CD14-positive monocyte (primary cell): ENCODE measurements around the gene CCM2. TPM values are rescaled to one million over a fixed set of nuclear protein-coding genes. Genes with fewer than 3 reads are reported as not detected.
A peak's percentile ranks its signal among the peaks of the same experiment; 100 is the strongest.

Experiments
- DNase-seq, 3 donors: peaks; one replicate each; pipeline ENCODE4 v3.0.0-alpha.2; 2011 to 2022
- H2AFZ ChIP-seq: 2 replicates; pipeline ENCODE4 v1.6.0; 2012; ENCODE audit warnings: mild to moderate bottlenecking, low read depth, low read length, inconsistent platforms; ENCODE audit not compliant: insufficient read depth, poor library complexity, severe bottlenecking
- H3K27ac ChIP-seq, 2 donors: 1 replicate in 1 of 2; 2 replicates in 1 of 2; pipeline ENCODE4 v1.5.1; 2012 to 2013; ENCODE audit warnings: low read length in 2 of 2, control low read depth in 1 of 2, inconsistent platforms in 1 of 2, low read depth in 1 of 2, mild to moderate bottlenecking in 1 of 2
- H3K27me3 ChIP-seq, 2 donors: one replicate each; pipeline versions ENCODE4 v1.6.0 to v1.6.1; 2011 to 2013; ENCODE audit warnings: low read length in 2 of 2; ENCODE audit not compliant: control insufficient read depth in 2 of 2, insufficient read depth in 2 of 2
- H3K36me3 ChIP-seq, 2 donors: replicated peaks in 1 of 2; 1 replicate in 1 of 2; 2 replicates in 1 of 2; pipeline versions ENCODE4 v1.5.1 to v1.6.1; 2012 to 2013; ENCODE audit warnings: low read length in 2 of 2, control low read depth in 1 of 2, inconsistent platforms in 1 of 2, mild to moderate bottlenecking in 1 of 2; ENCODE audit not compliant: insufficient read depth in 2 of 2, control insufficient read depth in 1 of 2
- H3K4me1 ChIP-seq, 2 donors: 1 replicate in 1 of 2; 2 replicates in 1 of 2; pipeline versions ENCODE4 v1.5.1 to v1.6.1; 2012 to 2013; ENCODE audit warnings: low read length in 2 of 2, control low read depth in 1 of 2, inconsistent platforms in 1 of 2, mild to moderate bottlenecking in 1 of 2, moderate library complexity in 1 of 2; ENCODE audit not compliant: insufficient read depth in 2 of 2, control insufficient read depth in 1 of 2
- H3K4me2 ChIP-seq: replicated peaks from 2 replicates; pipeline ENCODE3; 2012; ENCODE audit warnings: low read length, moderate library complexity, mild to moderate bottlenecking; ENCODE audit not compliant: poor library complexity, severe bottlenecking; ENCODE audit errors: extremely low read depth
- H3K4me3 ChIP-seq, 3 experiments: fragments of 200-600 bp in 1 of 3; sonication (generic) in 1 of 3; replicated peaks in 1 of 3; 1 replicate in 2 of 3; 2 replicates in 1 of 3; pipeline ENCODE4 v1.5.1; 2011 to 2013; ENCODE audit warnings: low read length in 3 of 3, mild to moderate bottlenecking in 3 of 3, control low read depth in 2 of 3, low read depth in 2 of 3, inconsistent platforms in 1 of 3, moderate library complexity in 1 of 3
- H3K79me2 ChIP-seq: 2 replicates; pipeline ENCODE4 v1.6.0; 2012; ENCODE audit warnings: mild to moderate bottlenecking, control low read depth, inconsistent platforms, low read length, moderate library complexity; ENCODE audit not compliant: insufficient read depth
- H3K9ac ChIP-seq: 2 replicates; pipeline ENCODE4 v1.6.0; 2017; ENCODE audit warnings: low read length, mild to moderate bottlenecking; ENCODE audit not compliant: insufficient read depth, poor library complexity, severe bottlenecking
- H3K9me3 ChIP-seq, 2 donors: replicated peaks in 1 of 2; 1 replicate in 1 of 2; 2 replicates in 1 of 2; pipeline versions ENCODE4 v1.5.1 to v1.6.1; 2012 to 2013; ENCODE audit warnings: low read length in 2 of 2, control low read depth in 1 of 2; ENCODE audit not compliant: control insufficient read depth in 1 of 2, insufficient read depth in 1 of 2
- H4K20me1 ChIP-seq: 2 replicates; pipeline ENCODE4 v1.6.0; 2012; ENCODE audit warnings: mild to moderate bottlenecking, low read length, control low read depth, moderate library complexity; ENCODE audit not compliant: insufficient read depth
- H3K27ac Mint-ChIP-seq, 7 donors: one replicate each; pipeline ENCODE4 v1.8.0; 2020; ENCODE audit warnings: mild to moderate bottlenecking in 7 of 7, mixed read lengths in 7 of 7, moderate library complexity in 6 of 7, inconsistent platforms in 2 of 7
- H3K27me3 Mint-ChIP-seq, 3 donors: one replicate each; pipeline ENCODE4 v1.8.0; 2021 to 2022; ENCODE audit warnings: low read depth in 3 of 3, mild to moderate bottlenecking in 3 of 3, mixed read lengths in 3 of 3, moderate library complexity in 3 of 3, inconsistent platforms in 1 of 3
- H3K36me3 Mint-ChIP-seq, 2 donors: one replicate each; pipeline ENCODE4 v1.8.0; 2020; ENCODE audit warnings: mixed read lengths in 2 of 2, inconsistent platforms in 1 of 2, mild to moderate bottlenecking in 1 of 2
- H3K4me1 Mint-ChIP-seq: one replicate; pipeline ENCODE4 v1.8.0; 2020; ENCODE audit warnings: mild to moderate bottlenecking, mixed read lengths
- H3K4me3 Mint-ChIP-seq, 2 donors: one replicate each; pipeline ENCODE4 v1.8.0; 2020; ENCODE audit warnings: mild to moderate bottlenecking in 2 of 2, mixed read lengths in 2 of 2, moderate library complexity in 1 of 2
- H3K9me3 Mint-ChIP-seq, 7 donors: one replicate each; pipeline ENCODE4 v1.8.0; 2020 to 2022; ENCODE audit warnings: mixed read lengths in 7 of 7, mild to moderate bottlenecking in 6 of 7, moderate library complexity in 6 of 7, inconsistent platforms in 2 of 7
- CTCF ChIP-seq: fragments of 200-600 bp; IDR thresholded peaks from one replicate; pipeline ENCODE4 v1.8.0; 2022; ENCODE audit warnings: antibody characterized with exemption, mild to moderate bottlenecking
- WGBS: methylation state at CpG from one replicate; pipeline ENCODE4 v1.1.5; 2013; ENCODE audit warnings: missing lambda C conversion rate; ENCODE audit not compliant: insufficient coverage; 5-methylcytosine and 5-hydroxymethylcytosine counted together
- intact Hi-C, 2 donors: fragments of 100-400 bp; cut with micrococcal nuclease; formaldehyde crosslinking; loops; one replicate each; pipeline versions ENCODE4 v1.15.0 to v1.15.1; 2023
- polyA plus RNA-seq, 3 donors: library from polyadenylated mRNA; depleted of rRNA in 1 of 3; unstranded in 2 of 3; stranded (reverse) in 1 of 3; fragments of 300-500 nt in 2 of 3; fragments of >200 nt in 1 of 3; fragmentation: Illumina TruSeq in 2 of 3; gene quantifications; 1 replicate in 2 of 3; 2 replicates in 1 of 3; pipeline ENCODE4 v1.2.3, GENCODE V29; 2012 to 2021

Gene CCM2
- polyA plus RNA-seq, 3 donors, result 38.5 to 102 (median 51.4) TPM

- Histone ChIP-seq H3K36me3 (peaks cover 76 to 98% of the 10 kb centered on the region in 2 donors), H3K27ac (peak overlapping the region in 1 of 2 donors; percentile 53), H3K4me1 (no peaks in the 10 kb centered on the region), H3K4me3 (no peak overlapping the region), H2AFZ (no peak overlapping the region), H4K20me1 (peaks cover 99% of the 10 kb centered on the region), H3K27me3 (no peaks in the 10 kb centered on the region), H3K79me2 (peaks cover 42% of the 10 kb centered on the region), H3K4me2 (no peak overlapping the region), H3K9ac (no peak overlapping the region), H3K9me3 (no peaks in the 10 kb centered on the region)
- DNase-seq, result peak in 1 of 3 donors; percentile 46
- Mint-ChIP-seq H3K4me3 (no peak overlapping the region), H3K27me3 (no peaks in the 10 kb centered on the region), H3K9me3 (no peaks in the 10 kb centered on the region), H3K4me1 (peaks cover 4% of the 10 kb centered on the region), H3K27ac (peak overlapping the region in 6 of 7 donors; percentile 1 to 87 (median 56)), H3K36me3 (peaks cover 68 to 93% of the 10 kb centered on the region in 2 donors)
- 100% methylated on average over 3 of the region's 5 CpGs for WGBS
- no peak for TF ChIP-seq CTCF
- intact Hi-C loops, result no loop called here
Measured at GRCh38 chr7:45044338-45044737, 44.3 kb downstream of the CCM2 start.

DNA sequence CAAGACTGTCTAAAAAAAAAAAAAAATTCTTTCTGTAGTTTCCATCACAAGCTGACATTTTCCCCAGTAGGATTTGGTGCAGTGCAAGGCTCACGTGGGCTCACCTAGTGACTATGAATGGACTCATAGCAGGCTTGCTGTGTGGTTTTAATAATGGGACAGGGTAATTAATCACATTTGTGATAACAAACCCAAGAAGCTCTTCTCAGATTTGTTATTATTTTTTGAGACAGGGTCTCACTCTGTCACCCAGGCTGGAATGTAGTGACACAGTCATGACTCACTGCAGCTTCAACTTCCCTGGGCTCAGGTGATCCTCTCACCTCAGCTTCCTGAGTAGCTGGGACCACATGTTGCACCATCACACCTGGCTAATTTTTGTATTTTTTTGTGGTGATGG, 48.7 kb downstream of the CCM2 start:
- Histone ChIP-seq H4K20me1 (peaks cover 98% of the 10 kb centered on the region), H3K9ac (no peak overlapping the region), H3K4me1 (peaks cover 0 to 3% of the 10 kb centered on the region in 2 donors), H3K4me2 (no peak overlapping the region), H3K9me3 (no peaks in the 10 kb centered on the region), H3K4me3 (no peak overlapping the region), H2AFZ (no peak overlapping the region), H3K27ac (no peak overlapping the region), H3K27me3 (no peaks in the 10 kb centered on the region), H3K36me3 (peaks cover 70 to 96% of the 10 kb centered on the region in 2 donors), H3K79me2 (peaks cover 55% of the 10 kb centered on the region)
- Mint-ChIP-seq H3K27ac (peak overlapping the region in 3 of 7 donors; percentile 40 to 59 (median 46)), H3K36me3 (peaks cover 54 to 88% of the 10 kb centered on the region in 2 donors), H3K9me3 (no peaks in the 10 kb centered on the region), H3K27me3 (no peaks in the 10 kb centered on the region), H3K4me3 (no peak overlapping the region), H3K4me1 (peaks cover 10% of the 10 kb centered on the region)
- no peak for TF ChIP-seq CTCF
- DNase-seq, result no peak
- intact Hi-C loops, result no loop called here
- no CpG with 5 or more reads among the region's 1 CpG for WGBS
